ENCODE data around the gene GOLGA6L9.
"Not testable (repeated sequence)": the region's sequence is repeated elsewhere in the genome, so short reads cannot be mapped to it uniquely, and the experiment has no call there.

The GOLGA6L9 gene

DNA sequence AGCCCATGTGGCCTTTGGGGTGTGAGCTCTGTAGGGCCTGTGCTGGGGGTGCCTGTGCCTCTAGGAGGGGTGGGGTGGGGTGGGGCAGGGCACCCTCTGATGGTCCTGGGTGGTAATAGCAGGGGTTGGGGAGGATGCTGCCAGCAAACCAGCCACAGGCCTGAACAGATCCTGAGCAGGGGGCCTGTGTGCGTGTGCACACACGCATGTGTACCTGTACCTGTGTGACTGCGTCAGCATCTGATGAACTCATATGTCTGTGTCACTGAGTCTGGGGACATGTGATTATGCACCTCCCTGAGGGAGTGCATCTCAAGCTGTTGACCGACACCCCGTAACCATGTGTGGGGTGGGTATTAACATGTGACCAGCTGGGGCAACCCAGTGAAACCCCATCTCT is 36.0 kb downstream of the GOLGA6L9 start:
- H3K4me3 ChIP-seq, H3K27ac ChIP-seq: not testable (repeated sequence)

DNA sequence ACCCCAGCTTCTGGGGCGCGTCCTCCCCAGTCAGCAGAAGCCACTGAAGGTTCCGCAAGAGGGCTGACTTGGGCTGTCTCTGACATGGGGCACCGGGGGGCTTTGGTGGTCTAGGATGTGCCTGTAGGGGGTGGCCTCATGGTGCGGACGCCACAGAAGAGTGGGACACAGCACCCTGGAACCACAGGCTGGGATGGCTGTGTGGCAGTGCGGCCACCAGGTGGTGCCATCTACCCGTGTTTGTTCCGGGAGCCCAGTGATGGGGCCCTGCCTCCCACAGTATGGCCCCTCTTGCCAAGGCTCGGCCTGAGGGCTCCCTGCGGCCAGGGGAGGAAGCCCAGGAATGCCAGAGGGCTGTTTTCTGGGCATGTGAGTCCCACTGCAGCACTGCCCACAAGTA is 38.6 kb downstream of the GOLGA6L9 start:
- H3K27ac ChIP-seq, H3K4me3 ChIP-seq: not testable (repeated sequence)

DNA sequence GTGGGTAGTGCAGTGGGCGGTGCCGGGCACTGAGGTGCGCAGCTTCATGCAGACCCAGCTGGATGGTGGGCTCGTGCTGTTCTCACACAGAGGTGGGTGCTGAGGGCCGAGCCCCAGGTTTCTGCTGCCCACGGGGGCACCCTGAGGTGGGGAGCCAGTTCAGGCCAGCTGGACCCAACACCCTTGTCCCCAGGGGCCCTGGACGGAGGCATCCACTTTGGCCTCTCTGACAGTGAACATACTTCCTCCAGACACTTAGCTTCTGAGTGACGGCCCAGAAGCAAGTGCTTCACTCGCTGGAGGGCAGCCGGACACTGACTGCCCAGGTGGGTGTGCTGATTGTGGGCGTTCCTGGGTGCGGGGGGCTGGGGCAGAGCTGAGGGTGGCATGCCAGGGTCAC is 39.8 kb downstream of the GOLGA6L9 start:
- H3K27ac ChIP-seq, H3K4me3 ChIP-seq: not testable (repeated sequence)

DNA sequence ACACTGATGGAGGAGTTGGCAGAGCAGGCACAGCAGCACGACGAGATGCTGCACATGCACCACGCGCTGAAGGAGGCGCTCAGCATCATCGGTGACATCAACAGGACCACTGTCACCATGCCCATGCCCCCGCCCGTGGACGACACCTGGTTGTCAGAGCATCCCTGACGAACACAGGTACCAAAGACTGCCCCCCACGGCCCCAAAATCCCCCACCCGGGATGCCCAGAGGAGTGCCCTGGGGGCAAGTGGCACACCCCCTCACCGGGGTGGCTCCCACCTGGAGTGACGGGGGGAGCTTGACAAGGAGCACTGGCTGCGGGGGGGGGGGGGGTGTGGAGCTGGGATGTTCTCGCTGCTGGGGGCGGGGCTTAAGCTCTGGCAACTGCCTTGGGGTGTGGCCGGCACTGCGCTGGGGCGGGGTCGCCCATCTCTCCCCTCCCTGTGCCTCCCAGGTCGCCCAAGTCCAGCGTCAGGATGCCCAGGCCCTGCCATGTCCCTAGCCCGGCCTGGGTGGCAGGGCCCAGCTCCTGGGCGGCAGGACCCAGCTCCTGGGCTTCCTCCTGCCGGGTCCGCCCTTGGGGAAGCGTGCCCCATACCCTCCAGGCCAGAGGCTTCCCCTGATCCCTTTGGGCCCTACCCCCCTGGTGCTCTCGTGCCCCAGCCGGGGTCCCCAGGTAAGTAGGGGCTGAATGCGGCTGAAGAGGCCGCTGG is 42.8 kb downstream of the GOLGA6L9 start:
- not testable (repeated sequence) for H3K27ac ChIP-seq, H3K4me3 ChIP-seq

DNA sequence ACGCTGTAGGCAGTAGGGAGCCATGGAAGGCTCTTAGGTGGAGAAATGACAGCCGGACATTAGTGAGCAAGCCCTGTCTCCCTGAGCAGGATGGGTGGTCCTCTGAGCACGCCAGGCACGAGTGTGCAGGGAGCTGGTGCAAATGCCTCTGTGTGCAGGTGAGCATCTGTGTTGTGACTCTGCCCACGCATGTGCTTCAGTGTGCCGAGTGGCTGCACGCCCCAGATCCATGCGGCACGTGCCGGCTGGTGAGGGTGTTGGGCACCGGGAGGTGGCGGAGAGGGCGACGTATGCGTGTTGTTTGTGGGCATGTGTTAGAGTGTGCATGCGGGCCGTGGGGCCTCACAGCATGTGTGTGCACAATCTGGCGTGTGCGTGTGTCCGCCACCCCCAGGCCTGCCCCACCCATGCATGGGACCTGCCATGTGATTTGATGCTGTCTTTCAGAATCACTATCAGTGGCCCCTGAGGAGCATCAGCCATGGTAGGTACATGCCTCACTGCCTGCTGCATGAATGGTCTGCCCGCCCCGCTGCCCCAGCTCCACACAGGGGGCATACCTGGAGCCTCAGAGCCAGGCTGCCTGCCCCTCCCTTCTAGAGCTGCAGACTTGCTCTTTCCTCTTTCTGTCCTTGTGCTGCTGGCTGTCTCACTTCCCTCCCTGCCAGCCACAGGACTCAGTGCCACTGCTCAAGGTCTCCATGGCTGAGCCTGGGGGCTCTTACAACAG is 45.1 kb downstream of the GOLGA6L9 start:
- not testable (repeated sequence) for H3K27ac ChIP-seq, H3K4me3 ChIP-seq

DNA sequence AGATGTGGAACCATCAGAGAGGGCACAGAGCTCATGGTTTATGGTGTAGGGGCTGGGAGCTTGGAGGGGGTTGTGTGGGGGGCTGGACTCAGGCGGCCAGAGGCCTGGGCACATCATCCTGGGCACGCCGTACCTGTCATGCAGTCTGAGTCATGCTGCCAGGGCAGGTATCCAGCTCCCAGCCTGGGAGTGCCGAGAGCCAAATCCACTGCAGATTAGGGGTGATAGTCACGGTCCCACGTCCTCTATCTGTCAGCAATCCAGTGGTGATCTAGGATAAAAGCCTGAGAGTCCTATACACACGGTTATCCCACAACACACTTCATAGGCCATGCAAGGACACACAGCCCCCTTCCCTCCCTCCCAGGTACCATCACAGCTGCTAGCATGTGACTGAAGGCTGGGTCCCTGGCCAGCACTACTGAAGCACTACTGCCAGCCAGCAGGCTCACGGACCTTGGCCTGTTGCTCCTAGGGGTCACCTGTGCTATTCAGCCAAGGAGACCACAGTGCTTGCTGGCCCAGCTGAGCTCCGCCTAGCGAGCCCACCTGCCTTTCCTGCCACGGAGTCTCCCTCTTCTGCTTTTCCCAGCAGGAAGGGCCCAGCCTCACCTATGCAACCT is 45.8 kb downstream of the GOLGA6L9 start:
- H3K27ac ChIP-seq: not testable (repeated sequence)

DNA sequence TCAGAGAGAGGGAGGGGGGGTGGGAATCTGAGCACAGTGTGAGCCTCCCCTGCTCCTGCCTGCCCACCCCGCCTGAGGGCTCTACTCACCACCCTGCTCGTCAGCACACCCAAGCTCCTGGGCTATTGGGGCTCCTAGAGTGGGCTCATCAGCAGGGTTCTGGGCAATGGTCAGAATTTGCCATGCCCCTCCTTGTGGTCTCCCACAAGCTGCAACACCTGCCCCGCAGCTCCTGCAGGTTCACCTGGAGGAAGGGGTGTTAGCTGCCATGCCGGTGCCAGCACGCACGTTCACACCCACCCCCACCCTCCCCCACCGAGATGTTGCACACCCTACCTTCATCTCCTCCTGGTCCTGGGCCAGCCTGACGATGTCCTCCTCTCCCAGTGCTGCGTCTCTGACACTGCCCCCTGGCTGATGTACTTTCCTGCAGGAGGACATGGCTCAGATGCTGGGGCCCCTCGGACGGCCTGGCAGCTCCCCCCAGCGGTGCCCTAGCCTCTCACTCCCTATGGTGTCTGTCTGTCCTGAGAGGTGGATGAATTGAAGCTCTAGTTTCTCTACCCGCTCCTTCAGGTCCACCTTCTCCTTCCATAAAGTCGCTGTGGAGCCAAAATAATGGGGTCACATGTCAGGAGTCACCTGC is 47.2 kb downstream of the GOLGA6L9 start:
- not testable (repeated sequence) for H3K4me3 ChIP-seq, H3K27ac ChIP-seq

More for the DNA sequence above, 45.8 kb downstream of the GOLGA6L9 start:
- not testable (repeated sequence) for H3K4me3 ChIP-seq

DNA sequence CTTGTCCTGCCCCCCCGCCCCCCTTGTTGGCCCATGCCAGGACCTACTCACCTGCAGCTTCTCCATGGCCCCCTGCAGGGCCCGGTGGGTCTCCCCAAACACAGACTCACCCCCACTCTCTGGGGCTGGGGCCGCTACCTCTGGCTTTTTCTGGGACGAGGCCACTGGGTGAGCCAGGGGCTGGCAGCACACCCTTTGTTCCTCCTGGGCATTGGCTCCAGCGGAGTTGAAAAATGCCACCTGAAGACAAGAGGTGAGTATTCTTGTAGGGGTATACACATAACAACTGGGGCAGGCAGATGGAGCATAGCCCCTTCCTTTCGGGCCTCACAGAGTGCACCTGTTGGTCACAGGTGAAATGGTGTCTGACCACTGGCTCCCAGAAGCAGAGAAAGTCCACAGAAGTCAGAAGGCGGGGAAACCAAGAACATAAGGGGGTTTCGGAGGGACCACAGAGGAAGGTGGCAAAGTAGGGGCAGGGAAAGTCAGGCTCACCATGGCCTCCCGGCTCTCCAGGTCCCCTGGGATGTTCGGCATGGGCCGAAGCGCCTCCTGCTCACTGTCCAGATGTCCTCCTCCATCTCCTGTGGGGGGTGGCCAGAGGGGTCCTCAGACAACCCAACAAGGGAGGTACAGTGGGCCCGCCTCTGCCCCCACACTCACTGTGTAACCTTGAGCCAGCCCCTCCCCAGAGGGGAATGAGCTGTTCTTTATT is 47.9 kb downstream of the GOLGA6L9 start:
- H3K27ac ChIP-seq, H3K4me3 ChIP-seq: not testable (repeated sequence)
